Gastroesophageal sphincter (tissue), 3 donors: ENCODE measurements around the gene ZNF282.

ENCODE experiments used
- CTCF ChIP-seq, 4 experiments: fragments of 200-600 bp in 2 of 4; fragments of 450-650 bp in 2 of 4; sonication (generic) in 1 of 4; IDR thresholded peaks; one replicate each; pipeline ENCODE4 v1.5.1; 2017 to 2019; ENCODE audit warnings: antibody characterized with exemption in 4 of 4, mild to moderate bottlenecking in 2 of 4, moderate library complexity in 2 of 4
- POLR2A ChIP-seq, 2 donors: fragments of 450-650 bp; IDR thresholded peaks; one replicate each; pipeline ENCODE4 v1.6.1; 2017; ENCODE audit warnings: antibody characterized with exemption in 2 of 2, mild to moderate bottlenecking in 2 of 2, moderate library complexity in 1 of 2

- TF ChIP-seq POLR2A (IDR thresholded peaks at IDR 0.05) (no peak), CTCF (IDR thresholded peaks at IDR 0.05) (no peak)
These were observed 16.1 kb upstream of the ZNF282 start for GRCh38 chr7:149179241-149179640.
